HepG2 (cell line): Measurements from ENCODE around the gene RAD23A. TPM values are rescaled to one million over a fixed set of nuclear protein-coding genes. Genes with fewer than 3 reads are reported as not detected.

Source experiments
- ARID3A ChIP-seq: IDR thresholded peaks from 2 replicates; pipeline ENCODE4 v1.6.1; 2012; ENCODE audit warnings: low read depth, low read length, improper control_type of control experiment
- MLXIP ChIP-seq: sonication (generic); formaldehyde crosslinking; IDR thresholded peaks from 2 replicates; pipeline ENCODE4 v1.9.0; 2021; ENCODE audit warnings: missing genetic modification reagents, borderline replicate concordance
- MTA3 ChIP-seq: sonication (generic); formaldehyde crosslinking; IDR thresholded peaks from 2 replicates; pipeline ENCODE4 v1.4.0; 2020; ENCODE audit warnings: missing genetic modification reagents
- MXD3 ChIP-seq: IDR thresholded peaks from 2 replicates; pipeline ENCODE4 v1.6.1; 2016; ENCODE audit warnings: mild to moderate bottlenecking, missing biosample characterization, missing genetic modification reagents
- SKI ChIP-seq: fragments of 450-650 bp; IDR thresholded peaks from one replicate; pipeline ENCODE4 v1.6.1; 2018; ENCODE audit warnings: mild to moderate bottlenecking; ENCODE audit not compliant: partially characterized antibody
- ZBTB34 ChIP-seq: sonication (generic); formaldehyde crosslinking; IDR thresholded peaks from 2 replicates; pipeline ENCODE4 v1.8.0; 2022; ENCODE audit warnings: mild to moderate bottlenecking, missing genetic modification reagents
- ZNF256 ChIP-seq: sonication (generic); formaldehyde crosslinking; conservative IDR thresholded peaks from 2 replicates; pipeline ENCODE4 v1.4.0; 2020; ENCODE audit warnings: missing genetic modification reagents
- ZNF30 ChIP-seq: sonication (generic); formaldehyde crosslinking; IDR thresholded peaks from 2 replicates; pipeline ENCODE4 v1.5.0; 2020; ENCODE audit warnings: mild to moderate bottlenecking, missing genetic modification reagents
- ZNF441 ChIP-seq: sonication (generic); formaldehyde crosslinking; IDR thresholded peaks from 2 replicates; pipeline ENCODE4 v1.7.0; 2021; ENCODE audit warnings: missing genetic modification reagents, borderline replicate concordance
- ZNF646 ChIP-seq: sonication (generic); formaldehyde crosslinking; IDR thresholded peaks from 2 replicates; pipeline ENCODE4 v1.9.0; 2021; ENCODE audit warnings: mild to moderate bottlenecking, missing genetic modification reagents
- ZSCAN29 ChIP-seq: sonication (generic); formaldehyde crosslinking; conservative IDR thresholded peaks from 2 replicates; pipeline ENCODE4 v1.4.0; 2020; ENCODE audit warnings: mild to moderate bottlenecking, missing genetic modification reagents
- polyA plus RNA-seq, 8 experiments: library from polyadenylated mRNA; depleted of rRNA in 3 of 8; stranded (reverse) in 7 of 8; unstranded in 1 of 8; fragments of >200 nt; fragmentation: Illumina TruSeq in 4 of 8; extraction: Trizol in 4 of 8; gene quantifications; 2 replicates each; pipeline versions ENCODE4 v1.2.1 to v1.2.3, GENCODE V29; 2011 to 2016; ENCODE audit warnings: low read depth in 4 of 8, missing spikeins in 1 of 8, mixed read lengths in 1 of 8; ENCODE audit not compliant: insufficient read depth in 1 of 8
- total RNA-seq, 5 experiments: library from RNA; depleted of rRNA; stranded (reverse); fragments of >200 nt; fragmentation: Illumina TruSeq; extraction: Trizol; gene quantifications; 2 replicates each; pipeline ENCODE4 v1.2.3, GENCODE V29; 2016; ENCODE audit warnings: low read depth in 1 of 5

RAD23A gene
- total and polyA plus RNA-seq, 2 of the 13 experiments (the other 11 are each of a cell fraction or from before 2014, with no cell fraction given) = 42.5 to 54.2 TPM

GRCh38 chr19:12995596-12996405, 50.1 kb downstream of the RAD23A start (continued):
- no peak for TF ChIP-seq ZBTB34 (CRISPR knock-in tag)
- no peak for TF ChIP-seq SKI
- TF ChIP-seq ZNF30 (CRISPR knock-in tag) = no peak
- TF ChIP-seq ARID3A = no peak
- TF ChIP-seq ZNF256 (CRISPR knock-in tag) = no peak
- peak; percentile 85 for TF ChIP-seq ZNF646 (CRISPR knock-in tag)
- no peak for TF ChIP-seq ZNF441
- TF ChIP-seq MLXIP (CRISPR knock-in tag) = no peak
- no peak for TF ChIP-seq MTA3 (CRISPR knock-in tag)
- no peak for TF ChIP-seq ZSCAN29
- no peak for TF ChIP-seq MXD3 (CRISPR knock-in tag)
